HCT116 (cell line): ENCODE results near the gene HCRTR1. TPM values are rescaled to one million over a fixed set of nuclear protein-coding genes. Genes with fewer than 3 reads are reported as not detected.

Experiments
- ATAC-seq: fragments of 200-7000 bp; cut with Tn5 transposase; 2 replicates; pipeline ENCODE4 v1.9.1; 2020; ENCODE audit warnings: mild to moderate bottlenecking, moderate library complexity
- BruUV-seq: library from RNA; stranded (reverse); fragments of 400-500 nt; replicated peaks from 2 replicates; lab custom pipeline; 2021; lab: Mats Ljungman, UMichigan
- CTCF ChIA-PET: fragments of 300-600 bp; sonication (Branson Sonifier 250); formaldehyde crosslinking; loops from one replicate; lab custom pipeline; 2021; ENCODE audit warnings: antibody characterized with exemption; lab: Charles Lee
- POLR2A ChIA-PET: fragments of 300-600, 350-600 bp; sonication (Branson Sonifier 250); formaldehyde crosslinking; loops from one replicate; lab custom pipeline; 2021; ENCODE audit warnings: antibody characterized with exemption; lab: Charles Lee
- RAD21 ChIA-PET, 2 experiments: fragments of 300-600 bp; sonication (Branson Sonifier 250); formaldehyde crosslinking; loops; one replicate each; lab custom pipeline; 2023; ENCODE audit warnings: low total read pairs in 2 of 2; ENCODE audit not compliant: uncharacterized antibody in 2 of 2, unreplicated experiment in 2 of 2, low non-redundant PET in 1 of 2; lab: Charles Lee
- DNase-seq: peaks from one replicate; pipeline ENCODE4 v3.0.0-alpha.2; 2010; ENCODE audit warnings: low read depth, low spot score
- H2AFZ ChIP-seq: fragments of 200-600 bp; shearing (Covaris generic), sonication (generic); 2 replicates; pipeline ENCODE4 v1.6.1; 2017; ENCODE audit warnings: low read depth, mixed run types, mixed read lengths, antibody characterized with exemption, low read length; ENCODE audit not compliant: poor library complexity, severe bottlenecking
- H3K27ac ChIP-seq: 2 replicates; pipeline ENCODE4 v1.5.1; 2012; ENCODE audit warnings: low read depth, low read length
- H3K27me3 ChIP-seq: fragments of 200-600 bp; sonication (generic); 2 replicates; pipeline ENCODE4 v1.6.1; 2016; ENCODE audit warnings: mixed run types, low read length, mixed read lengths; ENCODE audit not compliant: insufficient read depth
- H3K36me3 ChIP-seq, 2 experiments: fragments of 200-500 bp in 1 of 2; fragments of 200-600 bp in 1 of 2; sonication (Bioruptor generic) in 1 of 2; sonication (generic) in 1 of 2; 2 replicates each; pipeline versions ENCODE4 v1.5.1 to v1.6.1; 2014 to 2016; ENCODE audit warnings: low read length in 2 of 2, inconsistent platforms in 1 of 2, mixed read lengths in 1 of 2, mixed run types in 1 of 2; ENCODE audit not compliant: insufficient read depth in 2 of 2, control insufficient read depth in 1 of 2
- H3K4me1 ChIP-seq, 2 experiments: fragments of 200-600 bp in 1 of 2; sonication (generic) in 1 of 2; 2 replicates each; pipeline versions ENCODE4 v1.5.1 to v1.6.1; 2012 to 2017; ENCODE audit warnings: low read length in 2 of 2, inconsistent platforms in 1 of 2, mild to moderate bottlenecking in 1 of 2, mixed read lengths in 1 of 2, mixed run types in 1 of 2, moderate library complexity in 1 of 2; ENCODE audit not compliant: insufficient read depth in 2 of 2, control insufficient read depth in 1 of 2
- H3K4me2 ChIP-seq: fragments of 200-600 bp; sonication (generic); 2 replicates; pipeline ENCODE4 v1.6.1; 2017; ENCODE audit warnings: mixed run types, low read length, mixed read lengths
- H3K4me3 ChIP-seq, 2 experiments: fragments of 200-600 bp in 1 of 2; sonication (generic) in 1 of 2; replicated peaks in 1 of 2; 2 replicates each; pipeline ENCODE4 v1.5.1; 2011 to 2016; ENCODE audit warnings: low read length in 2 of 2, control low read depth in 1 of 2, low read depth in 1 of 2, mild to moderate bottlenecking in 1 of 2, mixed read lengths in 1 of 2, mixed run types in 1 of 2
- H3K79me2 ChIP-seq: fragments of 200-600 bp; sonication (generic); 2 replicates; pipeline ENCODE4 v1.6.1; 2017; ENCODE audit warnings: mild to moderate bottlenecking, mixed run types, low read length, moderate library complexity, mixed read lengths; ENCODE audit not compliant: insufficient read depth
- H3K9ac ChIP-seq: fragments of 200-600 bp; sonication (generic); 2 replicates; pipeline ENCODE4 v1.6.1; 2016; ENCODE audit warnings: low read length, mixed read lengths
- H3K9me2 ChIP-seq: fragments of 200-600 bp; sonication (generic), shearing (Covaris generic); 2 replicates; pipeline ENCODE4 v1.6.1; 2017; ENCODE audit warnings: mixed run types, mild to moderate bottlenecking, moderate library complexity; ENCODE audit not compliant: insufficient read depth
- H3K9me3 ChIP-seq, 2 experiments: fragments of 200-500 bp in 1 of 2; fragments of 200-600 bp in 1 of 2; sonication (Bioruptor generic) in 1 of 2; sonication (generic) in 1 of 2; 2 replicates each; pipeline ENCODE4 v1.6.1; 2014 to 2017; ENCODE audit warnings: low read length in 2 of 2, mixed read lengths in 2 of 2, inconsistent platforms in 1 of 2, low read depth in 1 of 2, mild to moderate bottlenecking in 1 of 2, mixed run types in 1 of 2, moderate library complexity in 1 of 2; ENCODE audit not compliant: control insufficient read depth in 1 of 2, insufficient read depth in 1 of 2
- H4K20me1 ChIP-seq: fragments of 200-600 bp; sonication (generic), shearing (Covaris generic); 2 replicates; pipeline ENCODE4 v1.6.1; 2017; ENCODE audit warnings: mixed run types, mild to moderate bottlenecking, moderate library complexity; ENCODE audit not compliant: insufficient read depth
- CBX3 ChIP-seq: IDR thresholded peaks from 2 replicates; pipeline ENCODE4 v1.6.1; 2012; ENCODE audit warnings: low read depth
- EGR1 ChIP-seq: IDR thresholded peaks from 2 replicates; pipeline ENCODE4 v1.6.1; 2012; ENCODE audit warnings: low read depth
- ELF1 ChIP-seq: IDR thresholded peaks from 2 replicates; pipeline ENCODE4 v1.6.1; 2012; ENCODE audit warnings: low read depth, borderline replicate concordance
- EZH2 ChIP-seq: fragments of 200-600 bp; sonication (generic); IDR thresholded peaks from 2 replicates; pipeline ENCODE4 v1.6.1; 2017; ENCODE audit warnings: antibody characterized with exemption, mixed run types
- EZH2phosphoT487 ChIP-seq: fragments of 200-600 bp; IDR thresholded peaks from 2 replicates; pipeline ENCODE4 v1.6.1; 2018; ENCODE audit warnings: antibody characterized with exemption, borderline replicate concordance
- FOSL1 ChIP-seq: IDR thresholded peaks from 2 replicates; pipeline ENCODE4 v1.6.1; 2012; ENCODE audit warnings: low read depth
- MAX ChIP-seq: IDR thresholded peaks from 2 replicates; pipeline ENCODE4 v1.6.1; 2012
- RAD21 ChIP-seq: IDR thresholded peaks from 2 replicates; pipeline ENCODE4 v1.6.1; 2012; ENCODE audit warnings: low read depth, mild to moderate bottlenecking
- SP1 ChIP-seq: IDR thresholded peaks from 2 replicates; pipeline ENCODE4 v1.6.1; 2012; ENCODE audit warnings: low read depth
- SRF ChIP-seq: IDR thresholded peaks from 2 replicates; pipeline ENCODE4 v1.6.1; 2012; ENCODE audit warnings: low read depth
- YY1 ChIP-seq: IDR thresholded peaks from 2 replicates; pipeline ENCODE4 v1.6.1; 2011; ENCODE audit warnings: low read length, low read depth, moderate library complexity, mild to moderate bottlenecking; ENCODE audit not compliant: insufficient replicate concordance; ENCODE audit errors: extremely low read depth
- intact Hi-C: fragments of 100-400 bp; cut with micrococcal nuclease; formaldehyde crosslinking; loops from 2 replicates; pipeline ENCODE4 v1.10.0; 2022
- total RNA-seq: library from RNA; stranded (reverse); gene quantifications from one replicate; pipeline ENCODE4 v1.2.1, GENCODE V29; 2021; ENCODE audit not compliant: unreplicated experiment
- TF ChIP-seq, protein P1 (sequence below): IDR thresholded peaks from 2 replicates; pipeline ENCODE4 v1.6.1; 2011; ENCODE audit warnings: mild to moderate bottlenecking, low read length, moderate library complexity; ENCODE audit not compliant: insufficient replicate concordance; ENCODE audit errors: extremely low read depth

HCRTR1 gene
- total RNA-seq, 1 experiment from 2014 or later, result not detected

DNA sequence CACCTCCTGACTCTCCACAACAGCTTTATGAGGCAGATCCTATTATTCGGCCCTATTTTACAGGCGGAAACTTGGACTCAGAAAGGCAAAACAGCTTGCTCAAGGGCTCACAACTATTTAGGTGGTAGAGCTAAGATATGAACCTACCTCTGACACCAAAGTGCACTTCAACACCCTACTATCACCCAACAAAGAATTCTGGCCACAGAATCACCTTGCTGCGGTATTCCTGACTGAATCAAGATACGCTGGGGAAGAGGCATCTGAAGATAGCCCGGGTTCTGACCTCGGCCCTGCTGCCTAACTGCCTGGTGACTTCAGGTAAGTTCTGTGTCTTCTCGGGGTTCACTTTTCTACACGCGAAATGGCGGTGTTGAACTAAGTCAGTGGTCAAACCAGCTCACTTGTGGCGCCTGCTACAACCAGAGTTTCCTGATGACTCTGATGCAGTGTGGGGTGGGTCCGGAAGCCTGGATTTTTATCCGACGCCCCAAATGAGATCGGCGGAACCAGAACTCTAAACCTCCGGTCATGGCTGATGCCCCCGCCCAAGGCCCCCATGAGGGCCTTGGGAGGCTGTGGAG, 26.6 kb downstream of the HCRTR1 start:
- Histone ChIP-seq H3K27ac (peak overlapping the region; percentile 92), H3K27me3 (no peaks in the 10 kb centered on the region), H3K9ac (peak overlapping the region; percentile 97), H3K4me2 (peak overlapping the region; percentile 83), H3K4me1 (peaks cover 8 to 28% of the 10 kb centered on the region in 2 experiments; a peak in 3 of 4 replicates), H3K79me2 (peaks cover 45% of the 10 kb centered on the region), H2AFZ (no peak overlapping the region), H3K4me3 (peak overlapping the region; percentile 80 to 96), H3K9me3 (no peaks in the 10 kb centered on the region), H3K9me2 (no peaks in the 10 kb centered on the region), H4K20me1 (no peaks in the 10 kb centered on the region), H3K36me3 (no peaks in the 10 kb centered on the region)
- no peak for TF ChIP-seq EZH2
- TF ChIP-seq MAX, result 0 out of 2 replicates have a peak, but pooled peaks have one; percentile 46
- CTCF ChIA-PET, result interaction anchor here (0.8 to 1.7 kb wide), 2 partner anchors 95 to 145 kb away, joined by 4 to 6 read pairs; no protein-coding TSS in a partner anchor
- DNase-seq, result no peak
- ATAC-seq, result peak; percentile 43; the same call in 1 of the 2 replicates
- RAD21 ChIA-PET, result no interaction called here
- POLR2A ChIA-PET, result interaction anchor here (1.2 kb wide), 1 partner anchor 145 kb away, joined by 7 read pairs; no protein-coding TSS in a partner anchor
- intact Hi-C loops, result no loop called here
- no TSS peak for BruUV-seq

DNA sequence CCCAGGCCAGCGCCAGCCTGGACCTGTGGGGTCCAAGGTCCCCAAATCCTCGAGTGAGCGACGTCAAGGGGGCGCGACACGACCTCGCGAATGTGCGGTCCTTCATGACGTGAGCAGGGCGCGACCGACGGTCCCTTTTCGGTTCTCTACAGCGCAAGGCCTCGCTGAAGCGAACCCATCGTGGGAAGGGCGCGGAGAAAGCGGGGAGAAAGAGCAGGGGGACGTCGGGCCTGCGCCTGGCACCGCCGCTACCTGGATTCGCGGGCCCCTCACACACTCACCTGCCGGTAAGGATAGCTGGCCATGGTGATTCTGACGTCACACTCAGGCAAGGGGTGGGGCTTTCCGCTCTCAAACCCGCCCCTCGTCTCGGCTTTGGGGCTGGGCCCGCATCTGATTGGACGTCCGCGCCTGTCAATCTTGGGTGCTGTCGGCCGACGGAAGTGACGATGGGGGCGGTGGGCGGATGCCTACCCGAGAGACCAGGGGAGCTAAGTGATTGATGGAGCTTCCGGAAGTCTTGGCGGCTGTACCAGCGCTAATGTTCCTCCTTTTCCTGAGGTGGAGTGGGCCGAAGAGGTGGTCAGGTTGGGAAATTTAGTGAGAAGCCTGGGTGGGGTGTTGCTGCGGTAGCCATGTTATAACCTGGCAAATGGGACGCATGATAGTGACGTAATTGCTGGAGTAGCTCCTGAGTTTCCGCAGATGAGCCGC, 27.2 kb downstream of the HCRTR1 start, which contains the start of gene PEF1:
TSS of gene PEF1 (minus strand) at position 317 of the 714 bp plus-strand sequence. CDS start at position 305, 12 bp downstream.
- Histone ChIP-seq H3K9ac (peak within 1 kb of the TSS; percentile 97), H4K20me1 (no peaks in the 10 kb centered on the region), H3K9me3 (no peaks in the 10 kb centered on the region), H3K9me2 (no peaks in the 10 kb centered on the region), H3K4me2 (peak within 1 kb of the TSS; percentile 83), H2AFZ (peak within 1 kb of the TSS; percentile 64), H3K27ac (peak within 1 kb of the TSS; percentile 92), H3K4me3 (peak within 1 kb of the TSS; percentile 80 to 96), H3K36me3 (no peaks in the 10 kb centered on the region), H3K79me2 (peaks cover 39% of the 10 kb centered on the region), H3K4me1 (peaks cover 8 to 25% of the 10 kb centered on the region in 2 experiments; a peak in 3 of 4 replicates), H3K27me3 (no peaks in the 10 kb centered on the region)
- peak; percentile 87 for ATAC-seq
- ChIA-PET CTCF (interaction anchor here (0.8 to 1.7 kb wide), 5 partner anchors 12 to 171 kb away, joined by 3 to 6 read pairs (median 5); partner anchors contain the start of gene SPOCD1), RAD21 (interaction anchor here in 1 of 2 experiments (0.6 to 1.0 kb wide), 2 partner anchors 71 to 474 kb away, joined by 3 to 6 read pairs; no protein-coding TSS in a partner anchor), POLR2A (interaction anchor here (0.6 to 1.2 kb wide), 5 partner anchors 11 to 144 kb away, joined by 3 to 9 read pairs (median 5); no protein-coding TSS in a partner anchor)
- intact Hi-C loops, result no loop called here
- no TSS peak for BruUV-seq
- peak; percentile 97 for DNase-seq
- no peak for TF ChIP-seq EZH2phosphoT487
- peak; percentile 95 for TF ChIP-seq SRF
- peak; percentile 60; the same call in 1 of the 2 replicates for TF ChIP-seq MAX
- no peak for TF ChIP-seq RAD21
- TF ChIP-seq FOSL1, result no peak
- peak; percentile 99 for TF ChIP-seq YY1
- TF ChIP-seq EGR1, result peak; percentile 91
- no peak for TF ChIP-seq EZH2
- peak; percentile 31; the same call in 1 of the 2 replicates for TF ChIP-seq ELF1
- TF ChIP-seq CBX3, result no peak
- TF ChIP-seq, protein P1, sequence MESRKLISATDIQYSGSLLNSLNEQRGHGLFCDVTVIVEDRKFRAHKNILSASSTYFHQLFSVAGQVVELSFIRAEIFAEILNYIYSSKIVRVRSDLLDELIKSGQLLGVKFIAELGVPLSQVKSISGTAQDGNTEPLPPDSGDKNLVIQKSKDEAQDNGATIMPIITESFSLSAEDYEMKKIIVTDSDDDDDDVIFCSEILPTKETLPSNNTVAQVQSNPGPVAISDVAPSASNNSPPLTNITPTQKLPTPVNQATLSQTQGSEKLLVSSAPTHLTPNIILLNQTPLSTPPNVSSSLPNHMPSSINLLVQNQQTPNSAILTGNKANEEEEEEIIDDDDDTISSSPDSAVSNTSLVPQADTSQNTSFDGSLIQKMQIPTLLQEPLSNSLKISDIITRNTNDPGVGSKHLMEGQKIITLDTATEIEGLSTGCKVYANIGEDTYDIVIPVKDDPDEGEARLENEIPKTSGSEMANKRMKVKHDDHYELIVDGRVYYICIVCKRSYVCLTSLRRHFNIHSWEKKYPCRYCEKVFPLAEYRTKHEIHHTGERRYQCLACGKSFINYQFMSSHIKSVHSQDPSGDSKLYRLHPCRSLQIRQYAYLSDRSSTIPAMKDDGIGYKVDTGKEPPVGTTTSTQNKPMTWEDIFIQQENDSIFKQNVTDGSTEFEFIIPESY, result no peak
- TF ChIP-seq SP1, result peak; percentile 98
